22Rv1 (cell line): ENCODE results near the gene HYAL2.

Experiments used
- CTCF ChIP-seq: fragments of 450-650 bp; IDR thresholded peaks from 2 replicates; pipeline ENCODE4 v1.5.1; 2017; ENCODE audit warnings: mild to moderate bottlenecking
- ZFX ChIP-seq: fragments of 450-650 bp; IDR thresholded peaks from 2 replicates; pipeline ENCODE4 v1.6.1; 2017; ENCODE audit warnings: antibody characterized with exemption, borderline replicate concordance

- no peak for TF ChIP-seq ZFX
- TF ChIP-seq CTCF, result no peak
Observed at GRCh38 chr3:50317300-50317699, 5.2 kb downstream of the HYAL2 start.
